SK-N-SH treated with all-trans-retinoic acid at 6 μM for 48 hours (cell line): ENCODE results near the gene CDK14.

Experiments
- BACH2 ChIP-seq: fragments of 250-450 bp; sonication (Bioruptor Pico); IDR thresholded peaks from 2 replicates; pipeline ENCODE4 v1.9.0; 2021; ENCODE audit warnings: mild to moderate bottlenecking, borderline replicate concordance
- CSDC2 ChIP-seq: fragments of 250-450 bp; sonication (Bioruptor Pico); IDR thresholded peaks from 2 replicates; pipeline ENCODE4 v1.5.0; 2020; ENCODE audit warnings: mild to moderate bottlenecking, moderate library complexity
- ESRRG ChIP-seq: fragments of 250-450 bp; sonication (Bioruptor Pico); IDR thresholded peaks from 2 replicates; pipeline ENCODE4 v1.6.1; 2021; ENCODE audit warnings: mild to moderate bottlenecking
- GLIS3 ChIP-seq: fragments of 250-450 bp; sonication (Bioruptor Pico); IDR thresholded peaks from 2 replicates; pipeline ENCODE4 v1.5.0; 2020; ENCODE audit warnings: mild to moderate bottlenecking, moderate library complexity
- PATZ1 ChIP-seq: fragments of 250-450 bp; sonication (Bioruptor Pico); IDR thresholded peaks from 2 replicates; pipeline ENCODE4 v1.8.0; 2020; ENCODE audit warnings: mild to moderate bottlenecking, moderate library complexity, borderline replicate concordance
- RARB ChIP-seq: fragments of 250-450 bp; sonication (Bioruptor Pico); IDR thresholded peaks from 2 replicates; pipeline ENCODE4 v1.8.0; 2021; ENCODE audit warnings: mild to moderate bottlenecking, moderate library complexity
- ZC3H10 ChIP-seq: fragments of 250-450 bp; sonication (Bioruptor Pico); IDR thresholded peaks from 2 replicates; pipeline ENCODE4 v1.5.1; 2021; ENCODE audit warnings: mild to moderate bottlenecking, moderate library complexity
- ZFP30 ChIP-seq: fragments of 450-650 bp; formaldehyde crosslinking; IDR thresholded peaks from 2 replicates; pipeline ENCODE4 v1.5.0; 2022; ENCODE audit warnings: mild to moderate bottlenecking, moderate library complexity
- ZNF8 ChIP-seq: fragments of 450-650 bp; formaldehyde crosslinking; IDR thresholded peaks from 2 replicates; pipeline ENCODE4 v1.5.0; 2020; ENCODE audit warnings: mild to moderate bottlenecking, moderate library complexity
- TF ChIP-seq, protein P1 (sequence below): fragments of 250-450 bp; sonication (Bioruptor Pico); IDR thresholded peaks from 2 replicates; pipeline ENCODE4 v1.8.0; 2021; ENCODE audit warnings: low read depth, mild to moderate bottlenecking, moderate library complexity, borderline replicate concordance
- TF ChIP-seq, protein P2 (sequence below): fragments of 250-450 bp; sonication (Bioruptor Pico); IDR thresholded peaks from 2 replicates; pipeline ENCODE4 v1.5.1; 2021; ENCODE audit warnings: mild to moderate bottlenecking, moderate library complexity

DNA sequence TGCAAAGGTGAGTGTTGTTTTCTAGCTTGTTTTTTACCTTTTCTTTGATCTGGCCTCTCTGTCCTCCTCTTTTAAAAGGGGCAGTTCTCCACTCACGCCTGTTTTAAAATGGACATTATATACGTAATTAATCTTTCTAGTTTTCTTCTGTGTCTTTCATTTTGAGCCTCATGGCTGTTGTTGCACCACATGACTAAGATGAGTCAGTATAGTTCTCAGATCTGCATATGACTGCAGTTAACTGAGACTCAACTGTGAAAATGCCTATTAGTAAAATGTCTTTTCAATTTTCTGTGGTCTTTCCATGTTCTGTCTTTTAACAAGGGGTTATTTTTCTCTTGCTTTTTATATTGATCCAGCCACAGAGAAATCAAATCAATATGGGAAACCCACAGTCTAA lies 296.1 kb downstream of the CDK14 start:
- TF ChIP-seq, protein P1, sequence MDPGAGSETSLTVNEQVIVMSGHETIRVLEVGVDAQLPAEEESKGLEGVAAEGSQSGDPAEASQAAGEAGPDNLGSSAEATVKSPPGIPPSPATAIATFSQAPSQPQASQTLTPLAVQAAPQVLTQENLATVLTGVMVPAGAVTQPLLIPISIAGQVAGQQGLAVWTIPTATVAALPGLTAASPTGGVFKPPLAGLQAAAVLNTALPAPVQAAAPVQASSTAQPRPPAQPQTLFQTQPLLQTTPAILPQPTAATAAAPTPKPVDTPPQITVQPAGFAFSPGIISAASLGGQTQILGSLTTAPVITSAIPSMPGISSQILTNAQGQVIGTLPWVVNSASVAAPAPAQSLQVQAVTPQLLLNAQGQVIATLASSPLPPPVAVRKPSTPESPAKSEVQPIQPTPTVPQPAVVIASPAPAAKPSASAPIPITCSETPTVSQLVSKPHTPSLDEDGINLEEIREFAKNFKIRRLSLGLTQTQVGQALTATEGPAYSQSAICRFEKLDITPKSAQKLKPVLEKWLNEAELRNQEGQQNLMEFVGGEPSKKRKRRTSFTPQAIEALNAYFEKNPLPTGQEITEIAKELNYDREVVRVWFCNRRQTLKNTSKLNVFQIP (CRISPR knock-in tag), result no peak
- TF ChIP-seq CSDC2 (CRISPR knock-in tag) (no peak), ZC3H10 (CRISPR knock-in tag) (no peak), ZFP30 (CRISPR knock-in tag) (no peak), PATZ1 (CRISPR knock-in tag) (no peak), ESRRG (CRISPR knock-in tag) (no peak), BACH2 (CRISPR knock-in tag) (no peak), RARB (CRISPR knock-in tag) (no peak), GLIS3 (CRISPR knock-in tag) (no peak), ZNF8 (CRISPR knock-in tag) (no peak)
- TF ChIP-seq, protein P2, sequence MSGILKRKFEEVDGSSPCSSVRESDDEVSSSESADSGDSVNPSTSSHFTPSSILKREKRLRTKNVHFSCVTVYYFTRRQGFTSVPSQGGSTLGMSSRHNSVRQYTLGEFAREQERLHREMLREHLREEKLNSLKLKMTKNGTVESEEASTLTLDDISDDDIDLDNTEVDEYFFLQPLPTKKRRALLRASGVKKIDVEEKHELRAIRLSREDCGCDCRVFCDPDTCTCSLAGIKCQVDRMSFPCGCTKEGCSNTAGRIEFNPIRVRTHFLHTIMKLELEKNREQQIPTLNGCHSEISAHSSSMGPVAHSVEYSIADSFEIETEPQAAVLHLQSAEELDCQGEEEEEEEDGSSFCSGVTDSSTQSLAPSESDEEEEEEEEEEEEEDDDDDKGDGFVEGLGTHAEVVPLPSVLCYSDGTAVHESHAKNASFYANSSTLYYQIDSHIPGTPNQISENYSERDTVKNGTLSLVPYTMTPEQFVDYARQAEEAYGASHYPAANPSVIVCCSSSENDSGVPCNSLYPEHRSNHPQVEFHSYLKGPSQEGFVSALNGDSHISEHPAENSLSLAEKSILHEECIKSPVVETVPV, result no peak
